Ecto neural progenitor cell (in vitro differentiated cells): Measurements from ENCODE around the gene CRB1.
"Not testable (repeated sequence)": the region's sequence is repeated elsewhere in the genome, so short reads cannot be mapped to it uniquely, and the experiment has no call there.

Experiments
- DNase-seq: peaks from one replicate; pipeline ENCODE4 v3.0.0-alpha.2; 2018; ENCODE audit warnings: low spot score

CRB1 gene

DNA sequence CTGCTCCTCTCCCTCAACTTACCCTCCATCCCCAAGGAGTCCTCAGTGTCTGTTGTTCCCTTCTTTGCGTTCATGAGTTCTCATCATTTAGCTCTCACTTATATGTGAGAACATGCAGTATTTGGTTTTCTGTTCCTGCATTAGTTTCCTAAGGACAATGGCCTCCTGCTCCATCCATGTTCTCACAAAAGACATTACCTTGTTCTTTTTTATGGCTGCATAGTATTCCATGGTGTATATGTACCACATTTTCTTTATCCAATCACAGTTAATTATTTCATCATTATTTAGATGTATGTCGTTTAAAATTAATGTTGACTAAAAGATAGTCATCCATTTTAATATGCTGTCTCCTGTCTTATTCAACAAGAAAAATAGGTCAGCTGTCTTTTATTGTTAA lies 134.1 kb downstream of the CRB1 start:
- no peak for DNase-seq

DNA sequence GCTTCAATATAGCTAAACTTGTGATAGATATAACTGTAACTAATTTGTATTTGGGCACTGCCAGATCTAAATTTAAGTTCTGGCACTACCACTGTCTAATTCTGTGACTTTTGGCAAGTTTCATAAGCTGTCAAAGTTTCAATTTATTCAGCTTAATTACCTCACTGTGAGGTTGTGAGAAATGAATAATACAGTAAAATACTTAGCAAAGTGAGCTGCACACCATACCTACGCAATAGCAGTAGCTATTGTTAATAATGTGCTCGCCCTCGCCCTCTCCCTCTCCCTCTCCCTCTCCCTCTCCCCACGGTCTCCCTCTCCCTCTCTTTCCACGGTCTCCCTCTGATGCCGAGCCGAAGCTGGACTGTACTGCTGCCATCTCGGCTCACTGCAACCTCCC lies 136.7 kb downstream of the CRB1 start:
- not testable (repeated sequence) for DNase-seq

DNA sequence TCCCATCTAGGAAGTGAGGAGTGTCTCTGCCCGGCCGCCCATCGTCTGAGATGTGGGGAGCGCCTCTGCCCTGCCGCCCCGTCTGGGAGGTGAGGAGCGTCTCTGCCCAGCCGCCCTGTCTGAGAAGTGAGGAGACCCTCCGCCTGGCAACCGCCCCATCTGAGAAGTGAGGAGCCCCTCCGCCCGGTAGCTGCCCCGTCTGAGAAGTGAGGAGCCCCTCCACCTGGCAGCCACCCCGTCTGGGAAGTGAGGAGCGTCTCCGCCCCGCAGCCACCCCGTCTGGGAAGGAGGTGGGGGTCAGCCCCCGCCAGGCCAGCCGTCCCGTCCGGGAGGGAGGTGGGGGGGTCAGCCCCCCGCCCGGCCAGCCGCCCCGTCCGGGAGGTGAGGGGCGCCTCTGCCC lies 137.6 kb downstream of the CRB1 start:
- DNase-seq = not testable (repeated sequence)

GRCh38 chr1:197413564-197413963 lies 145.5 kb downstream of the CRB1 start:
- no peak for DNase-seq

DNA sequence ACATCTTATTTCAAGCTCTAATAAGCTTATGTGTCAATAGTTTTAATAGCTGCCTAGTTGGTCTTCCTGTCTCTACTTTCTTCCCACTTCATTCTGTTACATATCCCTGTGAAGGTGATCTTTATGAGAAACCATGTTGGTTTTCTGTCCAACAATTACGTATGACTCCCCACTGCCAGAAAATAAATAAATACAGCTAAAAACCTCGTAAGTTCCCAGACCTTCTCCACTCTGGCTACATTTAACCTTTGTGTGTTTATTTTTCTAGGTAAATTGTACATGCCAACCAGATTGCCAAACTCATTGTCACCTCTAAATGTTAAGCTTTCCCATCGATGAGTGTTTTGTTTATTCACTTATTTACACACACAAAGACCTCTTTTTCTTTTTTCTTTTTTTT lies 147.2 kb downstream of the CRB1 start:
- no peak for DNase-seq

- no peak for DNase-seq
Measured at GRCh38 chr1:197418693-197419092, 150.6 kb downstream of the CRB1 start.

- no peak for DNase-seq
Measured at GRCh38 chr1:197422993-197423392, 154.9 kb downstream of the CRB1 start.

DNA sequence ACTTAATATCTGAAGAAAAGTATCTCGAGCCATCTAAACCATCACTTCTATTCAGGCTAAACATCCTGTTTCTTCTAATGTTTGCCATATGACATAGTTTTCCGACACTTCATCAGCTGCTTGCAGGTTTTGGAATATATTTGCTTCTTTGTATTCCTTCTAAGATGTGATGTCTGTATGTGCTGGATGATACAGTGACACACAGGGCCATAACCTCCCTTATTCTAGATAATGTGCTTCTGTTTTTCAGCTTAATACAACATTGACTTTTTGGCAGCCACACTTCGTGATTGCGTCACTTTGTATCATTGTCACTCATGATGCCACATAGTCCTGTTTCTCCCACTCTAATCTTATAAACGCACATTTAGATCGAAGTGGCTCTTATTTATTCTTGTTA lies 156.3 kb downstream of the CRB1 start:
- DNase-seq = no peak

GRCh38 chr1:197429372-197429771 lies 161.3 kb downstream of the CRB1 start:
- DNase-seq = no peak

GRCh38 chr1:197435224-197435623 lies 167.2 kb downstream of the CRB1 start:
- no peak for DNase-seq

- DNase-seq = no peak
Measured at GRCh38 chr1:197437601-197438000, 169.5 kb downstream of the CRB1 start.

DNA sequence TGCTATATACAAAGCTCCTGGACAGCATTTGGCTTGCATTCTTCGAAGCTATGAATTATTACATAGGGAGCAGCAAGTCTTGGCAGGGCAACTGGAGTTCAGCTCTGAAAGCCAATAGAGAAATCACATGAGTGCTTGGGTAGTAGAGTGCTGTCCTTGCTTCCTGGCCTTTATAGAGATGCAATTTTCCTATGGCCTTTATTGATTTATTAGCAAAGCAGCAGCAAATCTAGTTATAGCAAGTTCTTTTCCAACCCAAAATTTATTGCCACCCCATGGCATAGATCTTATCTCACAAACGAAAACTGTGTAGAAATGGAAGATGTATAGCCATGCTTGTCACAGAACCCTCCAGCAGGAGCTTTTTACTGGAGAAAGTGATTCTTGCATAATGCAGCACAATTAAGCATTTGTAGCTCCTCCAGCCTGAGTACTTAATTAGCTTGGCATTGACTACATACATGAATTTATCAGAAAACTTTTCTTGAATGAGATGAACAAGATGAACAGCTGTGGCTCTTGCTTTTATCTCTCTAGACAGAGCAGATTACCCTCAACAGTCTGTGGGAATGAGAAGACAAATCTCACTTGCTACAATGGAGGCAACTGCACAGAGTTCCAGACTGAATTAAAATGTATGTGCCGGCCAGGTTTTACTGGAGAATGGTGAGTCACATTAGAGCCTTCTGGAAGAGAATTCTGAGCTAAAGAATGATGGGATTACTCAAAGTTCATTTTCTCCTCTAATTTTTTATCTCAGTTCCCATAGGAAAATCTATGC lies 170.1 kb downstream of the CRB1 start:
- DNase-seq = no peak

DNA sequence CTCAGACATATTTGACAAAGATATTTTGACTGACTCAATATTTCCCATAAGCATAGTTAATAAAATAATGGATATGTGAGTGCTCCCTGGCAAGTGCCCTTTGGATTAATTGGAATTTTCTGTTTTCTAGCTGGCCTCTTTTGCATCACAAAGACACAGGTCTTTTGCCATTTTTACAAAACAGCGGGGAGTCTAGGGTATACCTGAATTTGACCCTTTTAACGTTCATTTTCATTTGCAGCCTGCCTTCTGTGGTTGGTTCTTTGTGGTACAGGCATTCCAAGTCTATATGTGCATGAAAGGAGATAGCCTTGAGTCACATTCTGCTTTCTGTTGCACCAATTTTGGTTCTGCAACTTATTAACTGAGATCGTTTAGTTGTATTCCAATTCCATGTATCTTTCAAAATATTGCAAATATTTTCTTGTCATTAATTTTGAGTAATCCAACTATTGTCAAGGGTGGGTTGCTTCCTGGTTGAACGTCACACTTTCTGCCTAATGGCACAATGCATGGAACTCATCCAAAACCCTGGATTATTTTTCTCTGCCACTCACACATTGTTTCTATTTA lies 171.7 kb downstream of the CRB1 start:
- DNase-seq = no peak

GRCh38 chr1:197440715-197441114 lies 172.7 kb downstream of the CRB1 start:
- no peak for DNase-seq

GRCh38 chr1:197441999-197442414 lies 174.0 kb downstream of the CRB1 start:
- no peak for DNase-seq

- DNase-seq = no peak
Measured at GRCh38 chr1:197444755-197445154, 176.7 kb downstream of the CRB1 start.

- no peak for DNase-seq
Measured at GRCh38 chr1:197448121-197448779, 180.2 kb downstream of the CRB1 start.

GRCh38 chr1:197451381-197451780 lies 183.3 kb downstream of the CRB1 start:
- no peak for DNase-seq

- no peak for DNase-seq
Measured at GRCh38 chr1:197453376-197454058, 185.5 kb downstream of the CRB1 start.

DNA sequence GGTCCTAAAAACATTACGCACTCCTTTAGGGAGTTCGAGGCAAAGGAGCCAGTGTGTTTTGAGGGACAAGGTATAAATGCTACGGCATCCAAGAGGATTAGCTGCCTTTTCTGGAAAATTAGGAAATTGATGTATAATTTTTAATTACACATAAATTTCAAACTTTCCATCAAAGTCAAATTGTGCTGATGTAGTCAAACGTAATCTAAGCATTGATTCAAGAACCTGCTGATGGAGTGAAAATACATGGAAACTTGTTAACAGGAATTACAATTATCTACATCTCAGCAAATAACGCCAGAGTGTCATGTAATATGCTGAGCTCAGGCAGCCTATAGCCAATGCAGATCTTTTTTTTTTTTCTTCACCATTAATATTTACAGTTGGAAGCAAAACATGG lies 194.5 kb downstream of the CRB1 start:
- DNase-seq = no peak

DNA sequence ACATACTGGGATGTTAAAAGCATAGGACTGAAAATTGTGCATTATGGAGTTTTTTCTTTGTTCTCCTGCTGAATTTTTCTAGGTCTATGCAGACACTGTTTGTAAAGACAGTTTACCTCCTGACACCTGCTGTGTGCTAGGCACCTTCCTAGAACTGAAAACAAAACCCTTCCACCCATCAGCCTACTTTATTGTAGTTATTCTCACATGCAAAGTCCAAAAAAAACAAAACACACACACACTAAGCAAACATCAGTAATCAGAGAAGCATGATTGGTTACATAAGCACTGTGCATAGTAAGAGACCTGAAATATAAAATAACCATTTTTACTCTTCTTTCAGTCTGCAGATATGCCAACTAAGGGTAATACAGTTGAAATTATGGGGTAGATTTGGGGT lies 195.1 kb downstream of the CRB1 start:
- DNase-seq = no peak

GRCh38 chr1:197464044-197464443 lies 196.0 kb downstream of the CRB1 start:
- no peak for DNase-seq
